SU-DHL-6 (cell line): ENCODE data around the gene DDX59.

Source experiments
- H2AFZ ChIP-seq: fragments of 200-600 bp; sonication (generic); 2 replicates; pipeline ENCODE4 v1.6.1; 2014; ENCODE audit warnings: low read depth, mild to moderate bottlenecking, moderate library complexity, mixed read lengths, antibody characterized with exemption, low read length; ENCODE audit not compliant: severe bottlenecking
- H3F3A ChIP-seq: fragments of 200-600 bp; shearing (Covaris generic); 2 replicates; pipeline ENCODE4 v1.6.0; 2016; ENCODE audit warnings: antibody characterized with exemption, mild to moderate bottlenecking; ENCODE audit not compliant: insufficient read depth
- H3K27ac ChIP-seq: fragments of 200-600 bp; sonication (generic); 2 replicates; pipeline ENCODE4 v1.5.1; 2016; ENCODE audit warnings: low read depth, mild to moderate bottlenecking, low read length, moderate library complexity, mixed read lengths
- H3K27me3 ChIP-seq: fragments of 200-600 bp; sonication (generic), shearing (Covaris generic); 2 replicates; pipeline ENCODE4 v1.6.0; 2014; ENCODE audit warnings: mild to moderate bottlenecking, low read length
- H3K36me3 ChIP-seq: fragments of 200-600 bp; sonication (generic); 2 replicates; pipeline ENCODE4 v1.6.1; 2014; ENCODE audit warnings: mild to moderate bottlenecking, low read length, mixed read lengths
- H3K4me2 ChIP-seq: fragments of 300-600, 200-600 bp; shearing (Covaris generic), sonication (generic); 2 replicates; pipeline ENCODE4 v1.6.0; 2014; ENCODE audit warnings: low read length, low read depth, mild to moderate bottlenecking; ENCODE audit not compliant: poor library complexity, severe bottlenecking
- H3K4me3 ChIP-seq: fragments of 200-600 bp; sonication (generic); 2 replicates; pipeline ENCODE4 v1.5.1; 2014; ENCODE audit warnings: antibody characterized with exemption, low read length, mild to moderate bottlenecking, mixed read lengths; ENCODE audit not compliant: insufficient read depth, poor library complexity, severe bottlenecking
- H3K79me2 ChIP-seq: fragments of 200-600 bp; sonication (generic); 2 replicates; pipeline ENCODE4 v1.6.1; 2014; ENCODE audit warnings: mild to moderate bottlenecking, low read length, moderate library complexity; ENCODE audit not compliant: insufficient read depth
- H3K9ac ChIP-seq: fragments of 200-600 bp; sonication (generic); 2 replicates; pipeline ENCODE4 v1.7.0; 2014; ENCODE audit warnings: mild to moderate bottlenecking, low read length
- H3K9me2 ChIP-seq: fragments of 200-600 bp; sonication (generic); replicated peaks from 2 replicates; pipeline ENCODE4 v1.6.1; 2014; ENCODE audit warnings: low read length; ENCODE audit not compliant: insufficient read depth
- H3K9me3 ChIP-seq: fragments of 200-600 bp; sonication (generic); 2 replicates; pipeline ENCODE4 v1.6.1; 2014; ENCODE audit warnings: low read length, mixed read lengths; ENCODE audit not compliant: insufficient read depth
- H4K20me1 ChIP-seq: fragments of 200-600 bp; sonication (generic); 2 replicates; pipeline ENCODE4 v1.6.1; 2014; ENCODE audit warnings: low read depth, mild to moderate bottlenecking, antibody characterized with exemption, low read length, moderate library complexity, mixed read lengths
- CTCF ChIP-seq: fragments of 200-600 bp; sonication (generic); IDR thresholded peaks from one replicate; pipeline ENCODE4 v1.5.1; 2017; ENCODE audit warnings: antibody characterized with exemption, mild to moderate bottlenecking, low read length, moderate library complexity; ENCODE audit not compliant: insufficient read depth, poor library complexity, severe bottlenecking
- EZH2phosphoT487 ChIP-seq: fragments of 200-600 bp; sonication (generic), shearing (Covaris generic); conservative IDR thresholded peaks from 2 replicates; pipeline ENCODE4 v1.6.1; 2018; ENCODE audit warnings: mild to moderate bottlenecking, antibody characterized with exemption, low read length, moderate library complexity, mixed read lengths

Gene DDX59

DNA sequence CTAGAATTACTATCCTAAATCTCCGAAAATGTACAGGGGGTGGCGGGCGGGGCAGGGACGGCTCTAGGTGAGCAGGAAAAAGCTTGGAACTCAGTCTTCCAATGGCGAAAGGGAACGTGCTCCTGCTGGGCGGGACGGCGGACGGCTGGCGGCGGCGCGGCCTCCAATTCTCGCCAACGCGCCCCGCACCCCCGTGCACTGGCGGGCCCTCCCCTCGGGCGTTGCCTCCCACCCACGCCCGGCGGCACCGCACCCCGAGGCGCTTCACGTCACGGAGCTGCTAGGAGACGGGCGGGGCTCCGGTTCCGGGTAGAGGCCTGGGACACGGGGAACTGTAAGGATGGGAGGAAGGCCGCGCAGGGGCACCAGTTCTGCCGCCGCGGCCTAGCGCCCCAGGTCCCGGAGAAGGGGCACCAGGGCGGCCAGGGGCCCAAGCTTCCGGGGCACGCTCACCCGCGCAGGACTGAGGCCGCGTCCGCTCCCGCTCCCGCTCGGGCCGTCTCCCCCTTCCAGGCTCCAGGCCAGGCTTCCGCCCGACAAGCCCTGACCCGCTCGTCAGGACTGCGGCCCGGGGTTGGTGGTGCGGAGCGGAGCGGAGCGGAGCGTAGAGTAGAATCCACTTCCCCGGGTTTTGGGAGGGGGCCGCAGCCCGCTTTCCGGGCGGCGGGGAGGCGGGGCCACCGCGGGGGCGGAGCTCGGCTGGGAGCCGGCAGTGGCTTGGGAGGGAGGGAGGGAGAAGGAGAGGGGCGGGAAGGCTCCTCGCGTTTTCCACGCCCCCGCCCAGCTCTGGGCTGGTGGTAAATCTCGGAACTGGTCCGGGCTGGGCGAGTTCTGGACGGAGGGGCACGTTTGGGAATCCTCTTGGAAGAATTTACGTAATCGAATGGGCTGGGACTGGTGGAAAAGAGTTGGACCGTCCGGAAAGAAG, at the start of gene DDX59:
Gene DDX59 (minus strand): TSS at position 594 of the 928 bp plus-strand sequence. CDS start 3,167 bp downstream, outside the sequence.
- H3K36me3 ChIP-seq, result peaks cover 6% of the 10 kb centered on the region; the same call in 1 of the 2 replicates
- peaks cover 22% of the 10 kb centered on the region for H3F3A ChIP-seq
- H3K27ac ChIP-seq, result peak within 1 kb of the TSS; percentile 86
- H3K9me2 ChIP-seq, result no peaks in the 10 kb centered on the region
- no peaks in the 10 kb centered on the region for H3K27me3 ChIP-seq
- H3K79me2 ChIP-seq, result peaks cover 16% of the 10 kb centered on the region; the same call in 1 of the 2 replicates
- H2AFZ ChIP-seq, result peak within 1 kb of the TSS; percentile 81
- no peaks in the 10 kb centered on the region for H3K9me3 ChIP-seq
- H4K20me1 ChIP-seq, result no peaks in the 10 kb centered on the region
- peak within 1 kb of the TSS; percentile 86 for H3K4me3 ChIP-seq
- H3K4me2 ChIP-seq, result peak within 1 kb of the TSS; percentile 93
- H3K9ac ChIP-seq, result peak within 1 kb of the TSS; percentile 97
- no peak for TF ChIP-seq CTCF
- TF ChIP-seq EZH2phosphoT487, result no peak

DNA sequence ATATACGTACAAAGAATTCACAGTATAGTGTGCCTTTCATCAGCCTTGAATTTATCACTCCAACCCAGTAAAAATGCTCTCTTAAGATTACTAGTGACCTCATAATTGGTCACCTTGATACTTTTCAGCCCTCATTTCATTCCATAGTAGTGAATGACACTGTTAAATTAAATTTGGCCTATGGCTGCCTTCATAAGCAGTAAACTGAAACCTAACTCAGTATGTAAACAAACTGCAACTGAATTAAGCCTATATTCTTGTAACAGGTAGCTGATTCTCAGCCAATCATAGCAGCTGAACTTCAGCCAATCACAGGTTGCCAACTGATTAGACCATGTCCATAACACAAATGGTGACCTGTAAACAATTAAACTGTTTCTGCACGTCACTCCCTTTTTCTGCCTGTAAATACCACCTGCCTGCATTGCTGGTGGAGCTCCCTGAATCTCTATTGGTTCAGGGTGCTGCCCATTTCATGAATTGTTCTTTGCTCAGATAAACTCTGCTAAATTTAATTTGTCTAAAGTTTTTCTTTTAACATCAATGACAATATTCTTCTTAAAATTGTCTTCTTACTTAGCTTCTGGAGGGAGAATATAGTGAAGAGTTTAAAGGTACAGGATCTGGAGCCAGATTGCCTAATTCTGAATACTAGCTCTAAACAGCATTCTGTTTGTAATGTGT, 44.9 kb upstream of the DDX59 start:
- H3K9me3 ChIP-seq, result no peaks in the 10 kb centered on the region
- H3K27me3 ChIP-seq, result no peaks in the 10 kb centered on the region
- H3K79me2 ChIP-seq, result no peaks in the 10 kb centered on the region
- H2AFZ ChIP-seq, result no peak overlapping the region
- no peaks in the 10 kb centered on the region for H3K36me3 ChIP-seq
- no peak overlapping the region for H3K4me3 ChIP-seq
- H3F3A ChIP-seq, result no peaks in the 10 kb centered on the region
- no peaks in the 10 kb centered on the region for H4K20me1 ChIP-seq
- H3K9me2 ChIP-seq, result no peaks in the 10 kb centered on the region
- H3K9ac ChIP-seq, result no peak overlapping the region
- H3K27ac ChIP-seq, result no peak overlapping the region
- H3K4me2 ChIP-seq, result no peak overlapping the region
- TF ChIP-seq CTCF, result no peak
- no peak for TF ChIP-seq EZH2phosphoT487

DNA sequence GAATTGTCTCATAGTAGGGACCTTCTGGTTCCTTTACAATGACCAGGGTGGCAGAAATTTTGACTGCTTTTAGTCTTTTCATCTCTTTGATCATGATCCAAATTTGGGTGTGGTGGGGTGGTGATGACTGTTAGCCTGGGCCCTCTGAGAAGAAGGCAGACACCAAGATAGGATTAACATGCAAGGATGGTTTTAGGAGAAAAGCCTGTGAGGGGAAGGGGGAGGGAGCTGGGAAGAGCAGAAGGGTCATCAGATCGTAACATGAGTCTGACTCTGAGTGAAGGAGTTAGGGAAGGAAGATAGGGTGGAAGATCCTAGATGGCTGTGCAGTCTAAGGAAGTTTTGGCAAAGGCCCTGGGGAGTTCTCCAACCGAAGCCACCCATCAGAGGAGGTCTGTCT, 40.5 kb upstream of the DDX59 start:
- H4K20me1 ChIP-seq, result no peaks in the 10 kb centered on the region
- no peaks in the 10 kb centered on the region for H3K27me3 ChIP-seq
- no peak overlapping the region for H2AFZ ChIP-seq
- no peak overlapping the region for H3K9ac ChIP-seq
- no peaks in the 10 kb centered on the region for H3K36me3 ChIP-seq
- H3K4me2 ChIP-seq, result no peak overlapping the region
- TF ChIP-seq EZH2phosphoT487 (no peak), CTCF (no peak)
- H3K9me2 ChIP-seq, result no peaks in the 10 kb centered on the region
- no peaks in the 10 kb centered on the region for H3K79me2 ChIP-seq
- H3K27ac ChIP-seq, result no peak overlapping the region
- no peaks in the 10 kb centered on the region for H3K9me3 ChIP-seq
- H3K4me3 ChIP-seq, result no peak overlapping the region
- H3F3A ChIP-seq, result no peaks in the 10 kb centered on the region
